Stimulated activated CD8-positive, alpha-beta memory T cell treated with anti-CD3 and anti-CD28 coated beads, Interleukin-12 subunit alpha, Interleukin-12 subunit beta, amount 100 ng/mL, for 4 hours (primary cell): Measurements from ENCODE around the gene KCNMB1.

ENCODE experiments used
- DNase-seq: peaks from one replicate; pipeline ENCODE4 v3.0.0-alpha.2; 2020; ENCODE audit warnings: low read depth

KCNMB1 gene

GRCh38 chr5:170414786-170415185 lies 25.6 kb upstream of the KCNMB1 start:
- no peak for DNase-seq

DNA sequence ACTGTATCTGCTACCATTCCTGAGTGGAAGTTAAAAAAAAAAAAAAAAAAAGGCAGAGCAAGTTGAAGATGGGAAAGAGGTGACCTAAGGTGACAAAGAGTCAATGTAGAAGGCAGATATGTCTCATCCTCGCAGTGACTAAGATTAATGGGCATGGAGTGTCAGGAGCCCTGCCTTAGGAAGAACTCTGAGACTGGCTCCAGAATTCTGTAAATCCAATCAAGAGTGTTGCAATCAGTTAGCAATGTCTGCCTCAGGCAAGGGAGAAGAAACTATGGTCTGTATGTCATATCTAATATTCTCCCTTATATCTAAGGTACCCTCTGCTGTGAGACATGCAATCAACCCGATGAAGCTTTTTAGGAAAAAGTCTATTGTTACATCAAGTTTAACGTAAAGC lies 24.7 kb upstream of the KCNMB1 start:
- DNase-seq = no peak

DNA sequence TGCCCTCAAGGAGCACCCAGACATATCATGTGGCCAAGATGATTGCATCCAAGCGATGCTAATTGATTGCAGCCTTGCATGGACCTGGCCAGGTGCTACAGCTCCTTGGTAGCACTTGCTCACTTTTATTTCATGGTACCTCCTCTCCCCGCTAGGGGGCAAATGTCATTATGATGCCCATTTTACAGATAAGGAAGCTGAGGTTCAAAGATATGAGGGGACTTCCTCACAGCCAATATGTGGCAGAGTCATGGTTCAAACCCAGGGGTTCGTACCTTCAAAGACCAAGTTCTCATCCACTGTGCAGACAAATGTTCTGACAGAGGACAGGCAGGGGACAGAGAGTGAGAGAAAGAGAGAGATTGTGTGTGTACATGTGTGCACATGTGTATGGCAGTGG lies 21.9 kb upstream of the KCNMB1 start:
- DNase-seq = no peak

- DNase-seq = no peak
Observed at GRCh38 chr5:170410401-170410800, 21.2 kb upstream of the KCNMB1 start.

- no peak for DNase-seq
Observed at GRCh38 chr5:170408877-170409660, 19.9 kb upstream of the KCNMB1 start.

DNA sequence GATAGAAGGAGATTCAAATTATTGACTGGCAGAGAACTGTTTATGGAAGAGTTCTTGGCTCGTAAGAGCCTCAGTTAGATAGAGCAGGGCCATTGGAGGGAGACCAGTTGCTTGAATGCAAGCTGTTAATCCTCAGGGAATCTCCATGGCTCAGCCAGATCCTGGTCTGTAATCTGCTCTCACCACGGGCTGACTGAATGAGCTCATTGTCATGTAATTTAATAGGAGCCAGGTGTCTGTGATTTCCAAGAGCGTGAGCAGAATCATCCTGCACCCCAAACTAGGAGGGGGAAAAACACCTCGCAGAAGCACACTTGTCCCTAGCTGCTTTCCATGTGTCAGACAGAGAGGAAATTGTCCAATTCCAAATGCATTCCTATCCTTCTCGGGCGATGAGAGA lies 19.1 kb upstream of the KCNMB1 start:
- DNase-seq = no peak

DNA sequence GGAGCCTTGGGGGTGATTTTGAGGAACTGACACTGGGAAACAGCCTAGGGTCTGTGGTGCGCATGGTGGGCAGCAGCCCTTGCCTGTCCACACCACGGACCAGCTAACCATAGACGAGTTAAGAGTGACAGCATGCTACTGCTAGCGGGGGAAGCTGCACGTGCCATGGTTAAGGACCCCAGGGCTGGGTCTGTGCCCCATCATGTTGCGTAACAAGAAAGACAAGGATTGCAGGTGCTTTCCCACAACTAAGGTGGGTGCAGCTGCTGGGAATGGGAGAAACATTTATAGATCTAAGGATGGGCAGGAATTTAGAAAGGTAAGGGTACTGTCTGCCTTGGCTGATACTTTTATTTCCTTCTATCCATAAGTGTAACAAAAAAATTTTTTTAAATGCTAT lies 17.9 kb upstream of the KCNMB1 start:
- DNase-seq = no peak

- DNase-seq = no peak
Observed at GRCh38 chr5:170405817-170406216, 16.6 kb upstream of the KCNMB1 start.

DNA sequence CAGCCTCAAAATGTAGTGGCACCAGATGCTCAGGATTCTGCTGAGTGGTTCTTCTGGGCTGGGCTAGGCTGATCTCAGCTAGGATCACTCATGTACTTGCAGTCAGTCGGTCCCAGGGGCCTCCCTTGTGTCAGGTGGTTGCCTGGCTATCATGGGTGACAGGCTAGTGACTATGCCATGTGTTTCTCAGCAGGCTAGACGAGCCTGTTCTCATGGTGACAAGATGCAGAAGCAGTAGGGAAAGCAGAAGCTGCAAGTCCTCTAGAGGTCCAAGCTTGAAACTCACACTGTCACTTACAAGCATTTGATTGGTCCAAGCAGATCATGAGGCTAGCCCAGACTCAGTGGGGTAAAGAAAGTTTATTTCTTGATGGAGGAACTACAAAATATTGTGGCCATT lies 15.2 kb upstream of the KCNMB1 start:
- DNase-seq = no peak

- DNase-seq = no peak
Observed at GRCh38 chr5:170403675-170404074, 14.5 kb upstream of the KCNMB1 start.

DNA sequence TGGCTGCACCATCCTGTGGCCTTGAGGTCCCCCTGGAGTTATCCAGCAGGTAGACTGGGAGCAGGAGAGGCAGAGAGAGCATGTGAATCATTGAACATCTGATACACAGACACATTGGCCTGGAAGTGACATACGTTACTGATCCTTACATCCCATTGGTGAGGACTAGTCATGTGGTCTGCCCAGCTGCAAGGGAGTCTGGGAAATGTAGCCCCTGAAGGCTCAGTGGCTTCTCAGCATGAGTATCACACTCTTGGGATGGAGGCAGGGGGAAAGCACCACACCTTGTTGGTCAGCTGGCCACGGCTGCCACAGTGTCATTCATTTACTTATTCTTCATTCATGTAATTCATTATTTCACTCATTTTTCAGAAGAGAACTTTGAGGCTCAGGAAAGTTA lies 13.3 kb upstream of the KCNMB1 start:
- DNase-seq = no peak

DNA sequence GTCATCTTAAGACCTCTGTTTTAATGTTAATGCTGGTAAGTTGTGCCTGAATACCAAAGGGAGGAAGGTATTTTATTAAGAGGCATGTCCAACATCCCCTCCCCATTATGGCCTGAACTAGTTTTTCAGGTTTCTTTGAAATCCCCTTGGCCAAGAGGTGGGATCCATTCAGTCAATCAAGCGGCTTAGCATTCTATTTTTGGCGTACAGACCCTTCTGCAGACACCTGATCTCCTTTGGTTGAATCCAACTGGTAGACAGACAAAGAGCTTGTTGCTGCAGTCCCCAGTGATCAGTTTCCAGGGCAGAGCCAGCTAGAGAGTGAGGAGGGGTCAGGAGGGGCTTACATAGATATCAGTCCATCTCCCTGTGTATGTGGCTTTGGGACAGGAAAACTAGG lies 7.9 kb upstream of the KCNMB1 start:
- DNase-seq = no peak

GRCh38 chr5:170393958-170394357 lies 4.8 kb upstream of the KCNMB1 start:
- DNase-seq = no peak

DNA sequence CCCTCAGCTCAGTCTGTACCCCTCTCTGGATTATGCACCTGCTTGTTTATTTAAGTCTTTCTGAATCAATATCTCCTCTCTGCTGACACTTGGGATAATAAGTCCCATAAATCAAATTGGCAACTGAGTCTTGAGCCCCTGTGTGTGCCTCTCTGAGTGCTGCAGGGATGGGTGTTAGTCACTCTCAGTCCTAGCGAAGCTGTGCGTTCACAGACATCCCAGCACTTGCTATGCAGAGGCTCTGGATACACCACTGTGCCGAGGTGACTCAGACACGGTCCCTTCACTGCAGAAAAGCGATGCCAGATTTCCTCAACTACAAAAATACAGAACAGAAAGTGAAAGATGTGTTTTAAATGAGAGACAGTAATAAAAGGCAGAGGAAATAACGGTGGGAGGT lies 4.1 kb upstream of the KCNMB1 start:
- peak; percentile 3 for DNase-seq

DNA sequence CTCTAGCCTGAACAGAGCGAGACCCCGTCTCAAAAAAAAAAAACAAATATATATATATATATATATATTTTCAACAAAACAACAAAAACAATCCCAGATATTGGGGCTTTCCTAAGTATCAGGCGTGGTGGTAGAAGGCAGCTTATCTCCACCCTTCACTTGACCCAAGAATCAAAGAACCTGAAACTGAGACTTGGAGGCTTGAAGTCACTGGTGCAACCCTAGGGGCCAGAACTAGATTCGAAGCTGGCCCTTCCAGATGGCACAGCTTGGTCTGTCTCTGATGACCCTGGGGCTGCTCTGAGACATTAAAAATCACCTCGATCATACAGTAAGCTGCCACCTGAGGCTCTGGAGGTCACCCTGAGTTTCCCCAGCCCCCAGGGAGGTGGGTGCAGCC lies 1.3 kb upstream of the KCNMB1 start:
- DNase-seq = no peak

GRCh38 chr5:170389550-170389892 lies 354 bp upstream of the KCNMB1 start:
- DNase-seq = no peak

DNA sequence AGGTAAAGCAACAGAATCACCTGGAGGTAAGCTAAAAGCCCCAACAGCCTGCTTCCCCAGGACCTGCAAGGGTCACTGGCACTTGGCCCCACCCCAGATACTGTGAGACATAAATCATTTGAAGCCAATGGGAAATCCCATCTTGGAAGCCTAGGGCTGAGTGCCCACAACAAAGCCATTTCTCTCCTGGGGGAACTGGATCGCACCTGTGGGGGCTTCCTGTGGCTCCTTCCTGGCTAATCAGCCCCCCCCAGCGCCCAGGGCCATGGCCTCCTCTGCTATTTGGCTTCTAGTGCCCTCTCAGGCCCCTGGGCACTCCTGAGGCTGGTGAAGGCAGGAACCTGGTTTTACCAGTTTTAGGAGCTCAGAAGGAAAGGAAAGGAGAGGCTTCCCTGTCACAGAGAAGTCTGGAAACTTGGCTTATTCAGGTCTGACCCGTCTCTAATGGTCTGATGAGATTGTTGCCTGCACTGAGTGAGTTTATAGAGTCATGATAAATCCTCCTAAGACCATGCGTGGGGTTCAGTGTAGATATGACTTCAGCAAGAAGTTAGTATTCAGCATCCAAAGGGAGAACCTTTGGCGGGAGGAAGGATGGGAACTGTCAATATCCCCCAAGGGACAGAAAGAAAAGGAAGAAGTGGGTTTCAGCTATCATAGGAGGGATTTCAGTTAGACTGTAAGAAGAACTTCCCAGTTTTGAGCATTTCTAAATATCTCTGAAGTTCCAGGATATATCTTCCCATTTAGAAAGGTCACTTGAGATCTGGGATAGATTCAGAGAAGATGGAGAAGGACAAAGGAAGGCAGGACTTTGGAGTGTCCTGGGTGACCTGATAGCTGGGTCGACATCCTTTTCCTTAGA lies 1.2 kb downstream of the KCNMB1 start:
- no peak for DNase-seq

- DNase-seq = no peak
Observed at GRCh38 chr5:170386743-170387395, 2.3 kb downstream of the KCNMB1 start.

- DNase-seq = no peak
Observed at GRCh38 chr5:170383227-170383626, 5.9 kb downstream of the KCNMB1 start.

GRCh38 chr5:170382790-170383189 lies 6.4 kb downstream of the KCNMB1 start:
- no peak for DNase-seq

DNA sequence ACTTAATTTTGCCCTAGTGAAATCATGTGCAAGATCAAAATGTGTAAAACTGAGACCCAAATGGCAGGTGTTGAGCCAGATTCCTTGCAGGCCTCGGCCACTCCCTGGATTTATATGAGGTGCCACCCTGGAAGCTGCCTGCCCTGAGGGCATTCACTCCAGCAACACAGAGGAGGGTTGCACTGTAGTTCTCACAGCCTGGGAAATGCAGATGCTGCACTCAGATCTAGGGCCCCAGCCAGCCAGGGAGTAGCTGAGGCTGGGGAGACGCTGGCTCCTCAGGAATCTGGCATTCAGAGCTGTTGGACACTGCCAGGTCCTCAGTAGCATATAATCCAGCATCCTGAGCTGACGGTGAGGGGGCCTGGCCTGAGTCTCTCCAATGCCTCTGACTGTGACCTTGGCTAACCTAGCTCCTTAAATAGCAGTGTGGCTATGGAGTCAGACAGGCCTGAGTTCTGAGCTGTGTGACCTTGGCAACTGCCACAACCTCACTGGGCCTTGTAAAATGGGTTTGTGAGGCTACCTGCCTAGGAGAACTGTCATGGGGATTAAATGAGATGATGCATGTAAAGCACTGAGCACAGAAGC lies 8.7 kb downstream of the KCNMB1 start:
- no peak for DNase-seq

- DNase-seq = no peak
Observed at GRCh38 chr5:170378740-170379139, 10.4 kb downstream of the KCNMB1 start.

- no peak for DNase-seq
Observed at GRCh38 chr5:170377027-170377426, 12.1 kb downstream of the KCNMB1 start.
